DOHH2 (cell line): ENCODE results near the gene RPL23.

Experiments
- CTCF ChIP-seq: fragments of 200-600 bp; sonication (generic); IDR thresholded peaks from one replicate; pipeline ENCODE4 v1.5.1; 2014; ENCODE audit warnings: antibody characterized with exemption, mild to moderate bottlenecking, low read depth, low read length; ENCODE audit not compliant: poor library complexity, severe bottlenecking
- EZH2phosphoT487 ChIP-seq: fragments of 200-600 bp; sonication (generic); IDR thresholded peaks from 2 replicates; pipeline ENCODE4 v1.6.1; 2017; ENCODE audit warnings: borderline replicate concordance, mild to moderate bottlenecking, antibody characterized with exemption, low read length, moderate library complexity, mixed read lengths

GRCh38 chr17:38853292-38854219 is at the start of gene RPL23:
- TF ChIP-seq CTCF: no peak
- TF ChIP-seq EZH2phosphoT487: no peak
